Midbrain (tissue), 1 donor: ENCODE results near the gene MRPL42.
"Not testable (repeated sequence)": the region's sequence is repeated elsewhere in the genome, so short reads cannot be mapped to it uniquely, and the experiment has no call there.

ENCODE experiments used
- DNase-seq: peaks from one replicate; lab custom pipeline; 2025; lab: John Stamatoyannopoulos, UW

The MRPL42 gene

DNA sequence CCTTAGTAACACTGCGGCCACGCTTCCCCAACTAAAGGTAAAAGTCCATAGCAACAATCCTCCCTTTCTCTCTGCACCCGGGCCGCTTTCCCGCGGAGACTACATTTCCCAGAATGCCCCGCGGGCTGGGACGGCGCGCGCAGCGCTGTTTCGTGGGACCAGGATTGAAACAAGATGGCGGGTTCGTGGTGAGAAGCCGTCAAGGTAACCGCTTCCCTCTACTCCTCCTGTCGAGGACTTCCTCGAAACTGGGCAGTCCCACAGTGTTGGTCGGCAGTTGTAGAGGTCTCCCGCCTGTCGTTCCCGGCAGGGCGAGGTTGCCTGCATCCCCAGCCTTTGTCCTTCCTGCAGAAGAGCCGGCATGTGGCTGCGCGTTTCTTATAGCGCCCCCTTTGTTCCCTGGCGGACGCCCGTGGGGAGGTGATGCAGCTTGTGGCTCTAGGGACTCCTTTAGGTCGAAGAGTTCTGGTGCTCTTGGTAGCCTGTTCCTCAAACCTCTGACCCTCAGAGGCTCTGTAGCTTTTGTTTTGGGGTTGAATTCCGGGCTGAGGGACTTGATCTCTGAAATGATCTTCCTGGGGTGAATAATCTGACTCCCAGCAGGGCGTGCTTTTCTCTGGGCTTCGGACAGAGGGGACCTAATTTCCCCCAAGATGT lies at the start of gene MRPL42:
Gene MRPL42, plus strand, starts transcription at position 164 of the 657 bp plus-strand sequence. CDS start 1,772 bp downstream, outside the sequence.
- DNase-seq: peak; percentile 91

DNA sequence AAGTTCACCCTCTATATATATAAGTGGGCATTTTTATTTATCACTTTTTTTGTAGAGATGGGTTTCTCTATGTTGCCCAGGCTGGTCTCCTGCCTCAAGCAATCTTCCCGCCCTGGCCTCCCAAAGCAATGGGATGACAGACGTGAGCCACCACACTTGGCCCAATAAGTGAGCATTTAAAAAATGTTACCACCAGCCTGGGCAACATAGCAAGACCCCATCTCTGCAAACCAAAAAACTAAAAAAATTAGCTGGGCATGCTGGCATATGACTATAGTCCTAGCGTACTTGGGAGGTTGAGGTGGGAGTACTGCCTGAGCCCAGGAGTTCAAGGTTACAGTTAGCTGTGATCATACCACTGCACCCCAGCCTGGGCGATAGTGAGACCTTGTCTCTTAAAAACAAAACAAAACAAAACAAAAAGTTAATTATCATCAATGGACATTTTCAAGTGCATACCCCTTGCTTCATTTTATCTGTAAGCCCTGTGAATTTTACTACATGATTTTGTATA lies 49.3 kb upstream of the MRPL42 start:
- no peak for DNase-seq

DNA sequence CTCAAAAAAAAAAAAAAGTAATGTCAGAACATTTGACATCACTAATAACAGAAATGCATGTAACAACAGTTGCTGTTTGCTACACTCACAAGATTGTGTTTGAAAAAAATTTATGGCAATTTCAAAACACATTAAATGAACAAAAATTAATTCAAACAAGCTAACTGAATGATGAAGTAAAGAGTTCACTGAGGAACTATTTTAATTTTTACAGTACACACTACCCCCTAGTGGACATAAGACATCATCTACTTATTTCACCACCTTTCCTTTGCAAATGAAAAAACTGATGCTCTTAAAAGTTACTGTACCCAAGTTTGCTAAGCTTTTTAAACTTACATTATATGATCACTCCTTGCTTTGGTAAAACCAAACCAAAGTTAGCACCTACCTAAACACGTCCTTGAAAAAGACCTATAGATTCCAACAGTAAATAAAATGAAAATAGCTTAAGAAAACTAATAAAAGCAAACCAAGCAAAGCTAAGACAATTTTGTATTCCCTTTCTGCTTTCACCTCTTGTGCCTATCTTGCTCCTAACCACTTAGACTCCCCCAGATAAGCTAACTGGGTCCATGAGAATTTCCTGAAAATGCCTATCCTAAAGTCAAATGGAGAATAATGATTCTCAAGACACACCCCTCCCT lies 47.8 kb upstream of the MRPL42 start:
- peak; percentile 26 for DNase-seq

DNA sequence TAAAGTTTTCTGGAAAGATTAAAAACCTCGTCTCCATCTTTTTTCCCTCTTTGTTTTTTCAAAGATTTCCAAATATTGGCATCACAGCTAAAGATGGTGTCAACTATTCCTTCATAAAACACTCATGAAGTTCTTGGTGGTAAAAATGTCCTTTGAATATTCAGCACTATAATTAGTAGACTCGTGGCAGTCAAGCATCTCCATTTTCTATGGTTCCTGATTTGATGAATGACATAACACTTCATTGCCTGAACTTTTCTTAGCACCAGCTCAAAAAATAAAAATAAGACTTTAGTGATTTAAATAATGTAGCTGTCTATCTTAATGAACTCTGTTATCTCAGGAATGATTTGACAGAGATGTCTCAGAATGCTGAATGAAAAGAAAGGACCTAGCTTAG lies 45.3 kb upstream of the MRPL42 start:
- no peak for DNase-seq

DNA sequence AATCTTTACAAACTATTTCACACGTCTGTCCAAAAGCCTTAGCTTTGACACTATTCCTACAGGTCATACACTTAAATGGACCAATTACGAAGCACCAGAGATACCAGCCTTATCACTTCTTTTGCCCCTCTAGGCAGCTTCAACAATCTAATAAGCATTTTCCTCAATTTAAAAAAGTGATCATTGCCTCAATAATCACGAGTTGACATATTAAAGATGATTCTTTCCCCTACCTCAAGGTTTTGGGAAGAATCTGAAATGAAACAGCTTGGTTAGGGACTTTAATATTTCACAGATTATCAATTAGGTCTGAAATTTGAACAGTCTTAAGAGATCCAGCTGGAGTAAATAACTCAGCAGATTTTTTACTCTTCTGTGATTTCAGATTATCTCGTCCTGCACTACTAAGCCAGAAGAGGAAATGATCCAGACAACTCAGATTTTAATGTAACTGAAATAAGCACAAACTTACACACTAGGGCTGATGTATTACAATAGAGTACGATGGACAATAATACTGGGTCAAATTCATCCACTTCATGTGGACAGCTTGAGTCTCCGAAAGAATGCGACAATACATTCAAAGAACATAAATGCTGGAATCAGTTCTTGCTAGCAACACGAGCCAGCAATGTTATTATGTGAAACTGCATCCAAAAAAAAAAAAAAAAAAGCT lies 41.4 kb upstream of the MRPL42 start:
- DNase-seq: no peak

DNA sequence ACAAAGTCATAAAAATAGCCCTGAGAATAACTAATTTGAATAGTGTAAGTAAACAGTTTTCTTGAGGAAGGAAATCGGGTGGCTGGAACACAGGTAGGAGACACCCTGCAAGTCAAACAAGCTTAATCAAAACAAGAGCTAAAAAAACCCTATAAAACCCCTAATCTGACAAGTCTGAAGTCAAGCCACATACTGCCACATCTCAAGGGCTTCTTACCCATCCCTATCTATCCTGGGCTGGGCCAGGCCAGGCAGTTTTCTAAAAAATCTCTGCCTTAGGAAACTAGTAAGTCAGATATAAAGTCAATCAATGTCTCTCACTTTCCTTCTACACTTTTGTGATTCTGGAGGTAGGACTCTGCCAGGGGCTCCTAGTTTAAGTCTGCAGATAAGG lies 40.9 kb upstream of the MRPL42 start:
- no peak for DNase-seq

DNA sequence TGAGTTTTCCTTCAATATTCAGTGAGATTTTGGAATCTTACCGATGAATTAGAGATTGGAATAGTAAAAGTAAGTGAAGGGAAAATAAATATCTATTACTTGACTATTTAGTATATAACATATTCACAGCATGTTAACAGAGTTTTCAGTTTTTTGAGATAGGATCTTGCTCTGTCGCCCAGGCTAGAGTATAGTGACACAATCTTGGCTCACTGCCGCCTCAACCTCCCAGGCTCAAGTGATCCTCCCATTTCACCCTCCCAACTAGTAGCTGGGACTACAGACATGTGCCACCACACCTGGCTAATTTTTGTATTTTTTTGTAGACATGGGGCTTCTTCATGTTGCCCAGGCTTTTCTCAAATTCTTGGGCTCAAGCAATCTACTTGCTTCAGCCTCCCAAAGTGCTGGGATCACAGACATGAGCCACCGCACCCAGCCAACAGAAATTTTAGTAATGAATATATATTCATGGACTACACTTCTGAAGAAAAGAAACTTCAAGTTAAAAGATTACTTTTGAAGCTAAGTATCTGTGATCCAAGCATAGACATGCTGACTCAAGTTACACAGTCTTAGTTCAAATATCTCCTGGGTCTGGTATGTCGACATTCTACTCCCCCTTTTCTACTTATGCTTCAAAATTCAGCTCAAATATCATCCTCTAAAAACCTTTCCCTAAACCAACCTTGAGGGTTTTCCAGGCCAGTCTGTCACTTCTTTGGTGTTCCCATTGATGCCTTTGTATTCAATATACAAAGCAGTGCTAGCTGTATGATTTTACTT lies 39.3 kb upstream of the MRPL42 start:
- no peak for DNase-seq

DNA sequence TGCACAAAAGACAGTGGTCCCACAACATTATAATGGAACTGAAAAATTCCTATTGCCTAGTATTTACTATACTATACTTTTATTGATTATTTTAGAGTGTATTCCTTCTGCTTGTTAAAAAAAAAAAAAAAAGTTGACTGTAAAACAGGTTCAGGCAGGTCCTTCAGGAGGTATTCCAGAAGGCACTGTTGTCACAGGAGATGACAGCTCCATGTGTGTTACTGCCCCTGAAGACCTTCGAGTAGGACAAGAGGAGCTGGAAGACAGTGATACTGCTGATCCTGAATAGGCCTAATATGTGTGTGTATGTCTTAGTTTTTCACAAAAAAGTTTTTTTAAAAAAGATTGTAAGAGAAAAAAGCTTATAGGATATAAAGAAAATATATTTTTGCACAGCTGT lies 37.9 kb upstream of the MRPL42 start:
- DNase-seq: no peak

DNA sequence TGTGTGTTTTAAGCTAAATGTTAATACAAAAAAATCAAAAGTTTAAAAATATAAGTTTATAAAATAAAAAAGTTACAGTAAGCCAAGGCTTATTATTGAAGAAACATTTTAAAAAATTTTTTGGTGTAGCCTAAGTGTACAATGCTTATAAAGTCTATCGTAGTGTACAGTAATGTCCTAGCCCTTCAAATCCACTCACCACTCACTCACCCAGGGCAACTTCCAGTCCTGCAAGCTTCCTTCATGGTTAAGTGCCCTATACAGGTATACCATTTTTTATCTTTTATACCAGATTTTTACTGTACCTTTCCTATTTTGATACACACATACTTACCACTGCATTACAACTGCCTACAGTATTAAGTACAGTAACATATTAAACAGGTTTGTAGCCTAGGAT lies 37.5 kb upstream of the MRPL42 start:
- no peak for DNase-seq

DNA sequence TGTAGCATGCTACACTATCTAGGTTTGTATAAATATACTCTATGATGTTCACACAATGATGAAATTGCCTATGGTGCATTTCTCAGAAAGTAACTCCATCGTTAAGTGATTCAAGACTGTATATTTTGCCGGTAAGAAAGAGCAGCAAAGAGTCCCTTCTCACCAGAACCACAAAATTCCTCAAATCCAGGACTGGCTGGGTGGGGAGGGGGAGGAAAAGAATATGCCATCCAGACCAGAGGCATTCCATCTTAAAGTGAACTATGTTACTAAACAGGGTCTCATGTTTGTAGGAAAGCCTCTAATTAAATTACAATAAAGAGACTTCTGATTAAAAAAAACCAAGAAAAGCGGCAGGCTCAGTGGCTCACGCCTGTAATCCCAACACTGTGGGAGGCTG lies 37.0 kb upstream of the MRPL42 start:
- no peak for DNase-seq

DNA sequence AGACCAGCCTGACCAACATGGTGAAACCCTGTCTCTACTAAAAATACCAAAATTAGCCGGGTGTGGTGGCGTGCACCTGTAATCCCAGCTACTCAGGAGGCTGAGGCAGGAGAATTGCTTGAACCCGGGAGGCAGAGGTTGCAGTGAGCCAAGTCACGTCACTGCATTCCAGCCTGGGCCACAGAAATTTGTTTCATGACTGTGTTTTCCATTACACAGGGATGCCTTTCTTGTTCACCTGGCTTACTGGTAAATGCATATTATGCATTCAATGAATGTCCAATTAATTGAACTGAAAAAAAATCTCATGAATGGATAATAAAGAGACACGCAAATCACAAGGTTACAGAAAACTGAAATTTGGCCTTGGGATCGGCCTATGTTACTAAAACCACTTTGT lies 35.3 kb upstream of the MRPL42 start:
- not testable (repeated sequence) for DNase-seq

DNA sequence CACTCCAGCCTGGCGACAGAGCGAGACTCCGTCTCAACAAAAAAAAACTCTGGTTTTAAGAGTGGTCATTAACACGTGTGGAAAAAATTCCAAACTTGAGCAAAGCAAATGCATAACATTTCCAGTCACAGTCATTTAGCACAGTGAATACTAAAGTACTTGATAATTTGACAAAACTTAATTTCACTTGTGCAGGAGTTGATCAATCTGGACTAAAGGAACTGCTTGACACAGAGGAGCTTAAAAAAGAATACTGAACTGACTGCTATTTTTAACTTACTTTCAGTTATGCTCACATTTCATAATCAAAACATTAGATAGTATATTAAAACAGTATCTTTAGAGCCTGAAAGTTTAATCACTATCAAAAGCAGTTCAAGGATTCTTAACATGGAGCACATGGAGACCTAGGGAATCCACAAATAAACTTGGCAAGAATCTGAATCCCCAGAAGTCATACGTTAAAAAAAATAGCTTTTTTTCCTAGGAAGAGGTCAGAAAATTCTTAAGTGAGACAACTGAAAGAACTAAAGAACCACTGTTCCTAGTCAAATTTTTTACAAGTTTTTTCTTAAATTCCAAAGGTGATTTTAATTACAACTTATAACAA lies 33.0 kb upstream of the MRPL42 start:
- DNase-seq: no peak

DNA sequence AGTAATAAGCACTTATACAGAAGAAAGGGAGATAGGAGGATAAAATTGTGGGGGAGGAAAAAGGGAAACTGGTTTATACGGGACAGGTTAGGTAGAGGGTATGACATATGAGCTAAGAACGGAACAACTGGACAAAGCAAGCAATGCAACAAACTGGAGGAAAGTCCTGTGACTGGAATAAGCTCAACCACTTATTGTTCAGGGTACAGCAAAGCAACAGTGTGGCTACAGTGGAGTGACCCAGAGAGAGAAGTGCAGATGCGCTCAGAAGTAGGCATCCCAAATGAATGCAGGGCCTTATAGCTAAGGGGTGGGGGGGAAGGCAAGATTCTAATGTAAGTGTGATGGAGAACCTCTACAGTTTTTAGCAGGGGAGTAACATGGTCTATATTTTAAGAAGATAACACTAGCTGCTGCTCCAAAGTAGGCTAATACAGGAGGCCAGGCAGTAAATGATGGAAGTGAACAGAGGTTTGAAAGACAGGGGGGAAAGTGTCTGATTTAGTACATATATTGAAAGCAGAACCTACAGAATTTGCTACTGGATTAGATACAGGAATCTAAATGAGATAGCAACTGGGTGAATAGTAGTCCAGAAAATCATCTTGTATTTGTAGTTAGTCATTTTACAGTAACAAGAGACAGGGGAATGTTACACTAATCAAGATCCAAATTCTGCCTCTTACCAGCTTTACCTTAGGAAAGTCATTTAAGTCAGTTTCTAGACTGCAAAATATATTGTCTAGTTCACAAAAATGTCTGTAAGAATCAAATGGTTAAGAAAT lies 28.9 kb upstream of the MRPL42 start:
- DNase-seq: no peak

DNA sequence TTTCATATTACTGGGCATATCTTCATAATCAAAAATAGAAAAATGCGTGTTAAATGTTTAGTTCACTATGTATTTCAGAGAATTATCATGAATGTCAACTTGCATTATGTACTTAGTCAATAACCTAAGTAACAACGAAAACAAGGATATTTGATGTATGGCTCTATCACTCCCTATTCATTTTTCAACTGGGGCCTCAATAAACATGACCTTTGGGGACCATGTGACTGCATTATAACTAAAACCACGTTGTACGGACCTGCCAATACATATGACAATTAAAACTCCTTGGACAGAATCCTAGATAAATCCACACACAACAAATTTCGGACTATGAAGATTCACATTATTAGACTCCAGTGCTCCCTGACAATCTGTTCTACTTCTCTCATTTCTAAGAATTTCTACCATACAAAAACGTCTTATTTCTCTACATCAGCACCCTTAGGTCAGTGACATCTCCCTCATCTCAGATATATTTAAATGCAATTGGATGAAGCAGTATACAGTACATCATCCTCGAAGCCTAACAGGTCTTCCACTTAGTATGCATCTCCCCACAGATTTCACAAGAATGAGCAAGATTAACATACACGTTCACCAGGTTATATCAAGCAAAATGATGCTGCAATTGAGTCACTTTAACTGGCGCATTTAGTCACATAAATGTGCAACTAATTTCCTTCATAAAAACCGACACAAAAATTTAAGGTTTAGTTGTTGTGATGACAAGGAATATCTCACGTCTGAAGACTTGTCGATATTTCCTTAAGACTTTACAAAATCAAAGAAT lies 27.1 kb upstream of the MRPL42 start:
- no peak for DNase-seq

DNA sequence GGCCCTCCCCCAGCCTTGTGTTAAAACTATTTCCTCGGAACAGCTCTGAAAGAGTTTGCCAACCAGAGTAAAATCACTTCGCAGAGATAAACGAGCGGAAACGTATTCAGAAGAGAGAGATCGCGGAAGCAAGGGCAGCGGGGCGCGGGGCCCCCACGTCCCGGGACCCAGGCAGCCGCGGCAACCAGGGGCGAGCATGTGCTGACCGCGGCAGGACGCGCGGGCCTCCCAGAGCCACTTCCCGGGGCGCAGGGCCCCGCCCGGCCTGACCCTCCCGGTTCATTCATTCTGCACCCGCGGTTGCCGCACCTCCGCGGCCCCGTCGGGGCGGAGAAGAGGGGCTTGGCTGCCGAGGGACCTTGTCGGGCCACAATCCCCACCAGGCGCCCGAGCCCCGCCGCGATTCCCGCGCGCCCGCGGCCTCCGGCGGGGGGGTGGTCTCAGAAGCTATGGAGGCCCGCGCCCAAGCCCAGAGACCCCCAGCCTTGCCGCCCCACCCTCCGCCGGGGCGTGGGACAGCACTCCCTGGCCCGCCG lies 26.2 kb upstream of the MRPL42 start:
- DNase-seq: no peak

DNA sequence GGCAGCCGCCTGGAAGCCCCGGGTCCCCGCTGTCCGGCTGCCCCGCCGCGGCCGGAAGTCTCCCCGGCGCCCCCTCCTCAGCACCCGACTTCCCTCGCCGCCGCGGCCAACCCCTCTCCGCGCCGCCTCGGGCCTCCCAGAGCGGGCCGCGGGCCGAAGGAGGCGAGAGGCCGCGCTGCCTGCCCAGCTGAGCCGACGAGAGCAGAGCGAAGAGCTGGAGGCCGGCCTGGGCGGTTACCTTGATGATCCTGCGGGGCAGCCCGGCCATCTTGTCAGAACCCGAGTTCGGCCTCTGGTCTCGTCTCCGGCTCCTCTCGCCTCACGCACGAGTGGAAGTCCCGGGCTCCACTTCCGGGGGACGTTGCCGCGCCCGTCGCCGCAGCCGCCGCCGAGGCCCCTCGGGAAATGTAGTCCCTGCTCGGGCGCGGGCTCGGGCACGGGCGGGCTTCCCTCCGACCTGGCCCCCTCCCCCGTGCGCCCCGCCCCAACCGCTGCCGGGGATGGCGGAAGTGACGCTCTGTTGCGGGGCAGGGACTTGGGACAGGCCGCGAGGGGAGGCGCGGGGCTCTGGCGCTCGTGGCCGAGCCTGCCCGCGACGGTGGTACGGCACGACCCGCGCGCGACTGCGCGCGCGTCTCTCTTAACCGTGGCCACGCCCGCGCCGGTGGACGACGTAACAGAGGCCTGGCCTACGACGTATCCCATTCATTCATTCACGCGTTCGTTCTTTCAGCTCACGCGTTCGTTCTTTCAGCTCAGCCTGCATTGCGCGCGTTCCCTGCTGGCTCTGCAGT lies 25.5 kb upstream of the MRPL42 start, which contains the start of gene UBE2N:
Gene UBE2N, minus strand, starts transcription at position 331 of the 794 bp plus-strand sequence. Its CDS starts 63 bp downstream, at position 268.
- peak; percentile 97 for DNase-seq

DNA sequence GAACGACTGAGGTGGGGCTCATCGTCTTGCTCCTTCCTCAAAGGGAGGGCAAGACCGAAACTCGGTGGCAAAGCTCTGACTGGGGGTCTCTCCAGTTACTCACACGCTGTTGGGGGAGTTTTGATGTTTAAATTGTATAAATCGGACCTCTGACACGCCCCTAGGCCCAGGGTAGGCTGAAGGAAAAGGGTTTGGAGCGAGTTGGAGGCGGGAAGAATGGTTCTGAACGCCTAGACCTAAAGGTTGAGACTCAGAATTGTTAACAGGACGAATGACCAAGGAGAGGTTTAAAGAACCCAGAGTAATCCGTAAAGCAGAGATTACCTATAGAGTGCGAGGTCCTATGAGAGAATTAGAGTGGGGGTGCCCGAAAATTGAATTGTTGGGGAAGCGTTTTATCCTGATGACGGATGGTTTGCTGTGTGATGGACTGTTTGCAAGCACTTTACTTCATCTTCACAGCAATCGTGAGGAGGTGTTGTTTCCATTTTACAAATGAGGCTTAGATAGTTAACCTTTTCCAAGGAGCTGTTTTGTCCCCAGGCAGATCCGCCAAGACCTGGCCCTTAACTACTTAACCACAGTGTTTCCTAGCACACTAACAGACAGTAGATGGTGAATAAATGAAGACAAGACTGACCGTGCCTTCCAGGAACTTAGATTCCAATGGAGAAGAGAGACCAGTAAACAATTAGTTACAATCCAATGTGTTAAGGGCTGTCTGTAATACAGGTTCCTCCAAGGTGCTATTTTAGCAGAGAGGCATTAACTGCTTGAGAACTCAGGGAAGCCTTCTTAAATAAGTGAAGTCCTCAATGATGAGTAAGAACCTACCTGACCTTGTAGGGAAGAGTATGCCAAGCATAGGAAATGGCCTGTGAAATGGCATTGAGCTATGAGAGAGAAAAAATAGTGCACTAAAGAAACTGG lies 24.6 kb upstream of the MRPL42 start:
- no peak for DNase-seq

DNA sequence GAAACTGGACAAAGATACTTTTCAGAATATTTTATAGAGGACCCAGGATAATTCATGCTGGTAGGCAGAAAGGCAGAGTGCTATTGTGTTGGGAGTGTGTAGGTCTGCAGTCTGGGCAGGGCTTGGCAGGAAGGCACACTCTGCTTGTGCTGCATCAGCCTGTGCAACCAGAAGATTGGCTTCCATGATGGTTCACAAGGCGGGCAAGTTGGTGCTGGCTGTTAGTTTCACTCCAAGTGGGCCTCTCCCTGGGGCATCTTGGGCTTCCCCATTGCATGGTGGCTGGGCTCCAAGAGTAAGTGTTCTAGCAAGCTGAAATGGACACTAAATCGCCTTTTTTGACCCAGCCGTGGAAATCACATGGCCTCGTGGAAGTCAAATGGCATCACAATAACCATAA lies 23.7 kb upstream of the MRPL42 start:
- DNase-seq: no peak
